Ecto neural progenitor cell (in vitro differentiated cells): Measurements from ENCODE around the gene ZNF425.
"Not testable (repeated sequence)": the region's sequence is repeated elsewhere in the genome, so short reads cannot be mapped to it uniquely, and the experiment has no call there.

Experiments
- DNase-seq: peaks from one replicate; pipeline ENCODE4 v3.0.0-alpha.2; 2018; ENCODE audit warnings: low spot score

Gene ZNF425

DNA sequence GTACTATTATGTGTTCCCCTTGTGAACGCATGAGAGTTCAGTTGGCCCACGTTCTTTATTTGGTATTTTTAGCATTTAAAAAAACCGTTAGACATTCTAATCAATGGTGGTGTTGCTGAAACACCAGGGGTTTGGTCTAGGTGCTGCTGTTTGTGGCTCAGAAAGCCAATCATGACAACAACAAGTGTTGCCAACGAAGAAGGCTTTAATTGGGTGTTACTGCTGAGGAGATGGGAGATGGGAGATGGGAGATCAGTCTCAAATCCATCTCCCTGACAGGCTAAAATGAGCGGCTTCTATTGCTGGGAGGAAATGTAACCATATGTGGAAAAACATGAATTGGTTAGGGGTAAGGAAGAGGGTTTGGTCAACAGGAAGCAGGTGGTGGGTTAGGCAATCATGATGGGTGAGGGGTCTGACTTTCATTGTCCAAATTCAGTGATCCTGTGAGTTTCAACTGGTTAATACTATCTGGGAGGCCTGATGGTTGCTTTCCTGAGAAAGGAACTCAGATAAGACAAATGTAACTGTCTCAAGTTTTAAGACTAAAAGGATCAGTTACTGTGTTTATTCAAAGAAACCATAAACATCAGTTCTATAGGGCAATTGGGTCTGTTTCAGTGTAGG is 4.6 kb upstream of the ZNF425 start:
- DNase-seq, result no peak

DNA sequence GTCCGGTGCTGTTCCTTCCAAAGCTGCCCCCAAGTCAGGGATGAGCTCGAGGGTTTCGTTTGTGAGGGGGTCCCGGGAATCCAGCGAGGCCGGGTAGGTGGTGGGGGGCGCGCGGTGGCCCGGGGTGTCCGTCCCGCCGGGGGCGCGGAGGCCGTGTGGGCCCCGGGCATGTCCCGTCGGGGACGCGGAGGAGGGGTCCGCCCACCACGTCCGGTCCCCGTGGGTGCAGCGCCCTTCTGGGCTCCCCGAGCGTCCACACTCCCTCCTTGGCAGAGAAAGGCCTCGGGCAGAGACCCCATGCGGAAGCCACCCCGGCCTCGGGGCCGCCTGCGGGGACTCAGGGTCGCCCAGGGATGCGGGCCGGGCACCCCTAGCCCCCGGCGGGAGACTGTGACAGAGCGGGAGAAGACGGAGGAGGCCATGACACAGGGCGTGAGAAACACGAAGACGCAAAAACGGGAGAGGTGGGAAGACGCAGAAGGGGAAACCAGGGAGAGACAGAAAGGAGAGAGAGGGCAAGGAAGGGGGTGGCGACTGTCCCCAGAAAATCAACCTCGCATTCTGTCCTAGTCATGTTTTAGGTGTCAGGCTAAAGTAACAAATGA is 640 bp upstream of the ZNF425 start:
- DNase-seq, result peak; percentile 75

DNA sequence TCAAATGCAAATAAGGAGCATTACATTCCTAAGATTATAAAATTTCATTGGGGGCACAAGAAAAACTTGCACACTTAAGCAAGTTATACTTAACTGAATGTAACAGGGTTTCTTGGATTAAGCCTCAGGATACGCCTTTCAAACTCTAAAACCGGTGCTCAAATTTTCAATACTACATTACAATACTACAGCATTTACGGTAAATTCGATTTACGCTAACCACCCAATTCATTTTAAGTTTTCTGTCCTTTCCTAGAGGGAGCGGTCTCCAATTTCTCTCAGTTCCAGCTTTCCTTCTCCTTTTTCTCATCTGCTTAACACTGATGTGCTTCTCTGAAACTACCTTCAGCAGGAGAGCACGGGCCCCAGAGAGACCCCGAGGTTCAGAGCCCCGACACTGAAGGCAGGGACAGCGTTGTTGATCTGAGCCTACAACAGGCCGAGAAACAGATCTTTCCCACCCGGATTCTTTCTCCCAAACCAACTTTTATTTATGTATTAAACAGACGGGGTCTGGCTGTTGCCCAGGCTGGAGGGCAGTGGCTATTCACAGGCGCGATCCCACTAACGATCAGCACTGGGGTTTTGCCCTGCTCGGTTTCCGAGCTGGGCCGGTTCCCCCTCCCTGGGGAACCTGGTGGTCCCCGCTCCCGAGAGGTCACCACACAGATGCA is 798 bp downstream of the ZNF425 start:
- no peak for DNase-seq

DNA sequence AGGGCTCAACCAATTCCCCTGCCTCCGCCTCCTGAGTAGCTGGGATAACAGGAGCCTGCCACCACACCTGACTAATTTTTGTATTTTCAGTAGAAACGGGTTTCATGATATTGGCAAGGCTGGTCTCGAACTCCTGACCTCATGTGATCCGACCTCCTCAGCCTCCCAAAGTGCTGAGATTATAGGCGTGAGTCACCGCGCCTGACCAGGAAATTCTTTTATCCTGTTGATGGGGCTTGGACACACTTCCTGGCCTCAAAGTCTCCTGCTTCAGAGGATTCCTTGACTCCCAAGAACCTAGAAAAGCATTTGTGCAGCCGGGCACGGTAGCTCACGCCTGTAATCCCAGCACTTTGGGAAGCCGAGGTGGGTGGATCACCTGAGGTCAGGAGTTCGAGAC is 16.2 kb downstream of the ZNF425 start:
- DNase-seq, result no peak

DNA sequence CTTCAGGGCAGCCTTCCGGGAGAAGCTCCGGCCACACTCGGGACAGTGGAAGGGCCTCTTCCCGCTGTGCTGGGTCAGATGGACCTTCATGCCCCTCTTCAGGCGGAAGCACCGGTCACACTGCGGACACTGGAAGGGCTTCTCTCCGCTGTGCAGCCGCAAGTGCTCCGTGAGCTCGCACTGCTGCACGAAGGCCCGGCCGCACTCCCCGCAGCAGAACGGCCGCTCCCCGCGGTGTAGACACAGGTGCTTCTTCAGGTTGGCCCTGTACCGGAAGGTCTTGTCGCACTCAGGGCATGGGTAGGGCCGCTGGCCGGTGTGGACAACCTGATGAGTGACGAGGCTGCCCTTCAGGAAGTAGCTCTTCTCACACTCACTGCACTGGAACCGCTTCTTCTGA is 21.4 kb downstream of the ZNF425 start:
- DNase-seq, result no peak

DNA sequence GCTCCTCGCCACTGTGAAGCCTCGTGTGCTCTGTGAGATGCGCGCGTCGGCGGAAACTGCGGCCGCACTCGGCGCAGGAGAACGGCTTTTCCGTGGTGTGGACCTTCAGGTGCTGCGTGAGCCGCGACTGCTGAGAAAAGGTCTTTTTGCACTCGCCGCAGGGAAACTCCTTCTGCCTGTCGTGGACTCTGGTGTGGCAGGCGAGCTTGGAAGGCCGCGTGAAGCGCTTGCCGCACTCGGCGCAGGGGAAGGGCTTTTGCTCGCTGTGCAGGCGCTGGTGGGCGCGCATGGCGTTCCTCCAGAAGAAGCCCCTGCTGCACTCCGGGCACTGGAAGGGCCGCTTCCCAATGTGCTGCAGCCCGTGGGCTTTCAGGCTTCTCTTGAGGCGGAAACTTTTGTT is 21.9 kb downstream of the ZNF425 start:
- no peak for DNase-seq

DNA sequence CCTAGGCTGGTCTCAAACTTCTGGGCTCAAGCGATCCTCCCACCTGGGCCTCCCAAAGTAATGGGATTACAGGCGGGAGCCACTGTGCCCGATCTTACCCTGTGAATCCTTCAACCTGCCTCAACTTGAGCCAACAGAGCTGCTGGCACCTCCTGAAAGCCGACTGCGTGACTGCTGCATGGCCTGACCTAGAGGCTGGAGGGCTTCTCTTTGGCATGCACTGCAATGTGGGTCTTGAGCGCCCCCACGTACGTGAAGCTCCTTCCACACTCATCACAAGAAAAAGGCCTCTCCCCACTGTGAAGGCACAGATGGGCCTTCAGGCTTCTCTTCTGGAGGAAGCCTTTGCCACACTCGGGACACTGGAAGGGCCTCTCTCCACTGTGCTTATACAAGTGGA is 22.7 kb downstream of the ZNF425 start:
- no peak for DNase-seq

DNA sequence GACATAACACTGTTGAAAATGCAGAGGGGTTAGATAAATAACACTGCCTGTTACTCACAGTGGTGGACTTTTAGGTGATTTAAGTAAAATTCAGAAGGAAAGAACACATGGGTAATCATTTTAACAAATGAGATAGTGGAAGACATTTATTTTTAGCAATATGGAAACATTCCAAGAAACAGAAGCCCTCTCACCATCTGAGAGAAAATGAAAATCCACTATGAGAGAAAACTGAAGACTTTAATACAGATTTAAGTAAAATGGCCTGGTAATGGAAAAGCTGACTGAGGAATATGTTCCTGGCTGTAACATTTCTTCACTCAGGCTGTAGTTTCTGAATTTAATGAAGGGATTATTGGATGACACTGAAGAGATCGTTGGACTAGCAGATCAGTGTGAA is 23.5 kb downstream of the ZNF425 start:
- no peak for DNase-seq

DNA sequence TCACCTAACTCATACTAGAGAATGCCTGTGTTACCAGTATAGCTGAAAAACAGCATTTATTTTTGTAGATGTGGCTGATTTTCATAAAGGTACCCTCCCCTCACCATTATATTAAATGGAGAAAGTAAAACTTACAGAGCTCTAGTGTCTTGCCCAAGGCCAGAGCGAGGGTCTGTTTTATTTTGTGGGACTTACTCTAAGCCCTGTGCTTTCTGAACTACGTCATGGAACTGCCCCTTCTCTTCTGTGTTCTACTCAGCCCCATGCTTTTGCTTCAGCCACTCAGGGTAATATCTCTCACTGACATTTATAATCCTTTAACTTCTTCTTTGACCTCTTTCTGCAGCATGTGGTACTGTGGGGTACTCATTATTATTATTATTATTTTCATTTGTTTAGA is 25.3 kb downstream of the ZNF425 start:
- DNase-seq, result no peak

DNA sequence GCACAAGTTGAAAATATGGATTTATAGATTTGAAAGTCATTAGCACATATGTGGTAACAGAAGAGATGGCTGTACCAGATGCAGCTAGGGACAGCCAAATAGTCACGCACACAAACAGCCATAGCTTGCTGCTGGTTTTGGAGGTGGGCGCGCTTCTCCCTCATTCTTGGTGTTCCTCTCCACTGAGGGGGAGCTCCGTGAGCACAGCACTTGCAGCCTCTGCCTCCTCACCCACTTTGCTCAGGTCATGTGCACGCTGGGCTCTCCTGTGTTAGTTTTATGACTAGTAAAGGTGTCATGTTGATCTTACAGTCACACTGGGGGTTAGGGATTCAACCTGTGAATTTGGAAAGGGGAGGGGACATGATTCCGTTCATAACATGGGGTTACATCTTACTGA is 27.1 kb downstream of the ZNF425 start:
- DNase-seq, result no peak

DNA sequence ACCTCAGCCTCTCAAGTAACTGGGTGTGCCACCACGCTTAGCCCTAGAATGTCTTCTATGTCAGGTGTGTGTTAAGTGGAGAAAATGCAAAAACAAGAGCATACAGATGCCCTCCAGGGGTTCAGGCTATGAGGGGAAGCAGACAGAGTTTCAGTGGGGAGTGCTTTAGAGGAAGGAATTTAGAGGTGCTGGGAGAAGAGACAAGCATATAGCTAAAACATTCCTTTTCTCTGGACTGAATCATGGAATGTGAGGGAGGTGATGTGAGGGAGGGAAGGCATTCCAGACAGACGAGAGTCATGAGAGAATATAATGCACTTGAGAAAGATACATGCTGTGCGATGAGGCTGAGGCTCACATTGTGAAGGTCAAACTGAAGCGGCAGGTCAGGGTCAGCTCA is 29.0 kb downstream of the ZNF425 start:
- DNase-seq, result no peak

DNA sequence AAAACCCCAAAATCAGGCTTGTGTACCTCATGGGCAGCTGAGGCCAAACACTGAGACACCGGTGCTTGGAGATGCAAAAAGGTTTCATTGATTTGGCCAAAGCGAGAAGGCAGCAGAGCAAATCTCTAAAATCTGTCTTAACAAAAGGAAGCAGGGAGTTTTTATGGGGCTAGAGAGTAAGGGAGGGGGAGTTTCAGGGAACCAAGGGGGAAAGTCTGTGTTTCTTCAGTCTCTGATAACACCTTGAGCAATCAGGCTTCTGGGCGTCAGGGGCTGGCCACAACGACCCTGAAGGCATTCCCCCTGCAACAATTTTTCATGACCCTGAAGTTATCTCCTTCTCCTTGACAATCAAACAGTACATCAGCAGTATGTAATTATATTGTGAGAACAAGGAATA is 32.9 kb downstream of the ZNF425 start:
- no peak for DNase-seq

DNA sequence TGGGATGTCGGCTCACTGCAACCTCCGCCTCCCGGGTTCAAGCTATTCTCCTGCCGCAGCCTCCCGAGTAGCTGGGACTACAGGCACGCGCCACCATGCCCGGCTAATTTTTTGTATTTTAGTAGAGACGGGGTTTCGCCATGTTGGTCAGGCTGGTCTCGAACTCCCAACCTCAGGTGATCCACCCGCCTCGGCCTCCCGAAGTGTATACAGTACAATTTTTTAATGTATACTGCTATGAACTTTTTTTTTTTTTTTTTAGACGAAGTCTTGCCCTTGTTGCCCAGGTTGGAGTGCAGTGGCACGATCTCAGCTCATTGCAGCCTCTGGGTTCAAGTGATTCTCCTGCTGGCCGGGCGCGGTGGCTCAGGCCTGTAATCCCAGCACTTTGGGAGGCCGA is 33.9 kb downstream of the ZNF425 start:
- DNase-seq, result not testable (repeated sequence)

DNA sequence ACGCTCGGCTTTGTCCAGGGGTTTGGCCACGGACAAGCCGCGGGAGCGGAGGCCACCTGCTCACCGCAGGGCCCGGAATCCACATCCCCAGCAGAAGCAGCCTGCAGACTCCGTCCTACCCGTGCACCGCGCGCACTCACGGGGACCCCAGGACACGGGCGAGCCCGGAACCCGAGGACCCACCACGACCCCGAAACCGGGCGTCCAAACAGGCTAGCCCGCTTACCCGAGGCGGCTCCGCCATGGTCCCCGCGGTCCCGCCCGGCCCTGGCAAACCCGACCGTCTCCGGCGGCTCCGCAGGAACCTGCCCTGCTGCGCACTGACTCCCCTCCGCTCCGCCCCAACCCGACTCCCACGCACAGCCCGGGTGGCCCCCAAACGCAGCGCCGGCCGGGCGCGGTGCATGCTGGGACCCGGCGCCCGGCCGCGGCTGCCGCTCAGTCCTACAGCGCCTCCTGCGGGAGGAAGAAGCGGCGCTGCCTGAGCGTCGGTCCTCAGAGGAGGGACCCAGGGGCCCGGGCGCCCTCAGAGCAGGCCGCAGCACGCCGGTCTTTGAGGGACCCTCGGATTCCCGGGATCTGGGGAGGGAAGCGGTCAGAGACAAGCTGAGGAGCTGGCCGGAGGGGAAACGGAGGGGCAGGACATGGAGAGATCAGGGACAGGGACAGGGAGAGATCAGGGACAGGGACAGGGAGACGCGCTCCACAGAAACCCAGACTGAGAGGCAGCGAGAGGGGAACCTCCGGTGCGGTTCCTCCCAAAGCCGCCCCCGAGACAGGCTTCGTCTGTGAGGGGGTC is 35.5 kb downstream of the ZNF425 start, which contains the start of gene ZNF786:
ZNF786 (minus strand) TSS at position 322 of the 799 bp plus-strand sequence; CDS start at position 244, 78 bp downstream.
- peak; percentile 92 for DNase-seq

DNA sequence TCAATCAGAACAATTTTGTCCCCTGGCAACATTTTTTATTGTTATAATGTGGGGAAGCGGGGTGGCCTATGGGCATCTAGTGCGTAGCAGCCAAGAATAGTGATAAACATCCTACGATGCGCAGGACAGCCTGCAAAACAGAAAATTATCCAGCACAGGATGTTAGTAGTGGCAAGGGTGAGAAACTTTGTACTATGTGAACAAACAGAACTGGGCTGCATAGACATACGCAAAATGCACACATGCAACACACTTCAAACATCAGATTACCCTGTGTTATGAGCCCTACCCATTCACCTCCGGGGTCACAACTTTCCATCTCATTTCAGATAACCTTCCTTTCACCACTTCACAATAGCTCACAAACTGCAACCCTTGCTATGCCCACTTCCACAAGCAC is 38.7 kb downstream of the ZNF425 start:
- no peak for DNase-seq

DNA sequence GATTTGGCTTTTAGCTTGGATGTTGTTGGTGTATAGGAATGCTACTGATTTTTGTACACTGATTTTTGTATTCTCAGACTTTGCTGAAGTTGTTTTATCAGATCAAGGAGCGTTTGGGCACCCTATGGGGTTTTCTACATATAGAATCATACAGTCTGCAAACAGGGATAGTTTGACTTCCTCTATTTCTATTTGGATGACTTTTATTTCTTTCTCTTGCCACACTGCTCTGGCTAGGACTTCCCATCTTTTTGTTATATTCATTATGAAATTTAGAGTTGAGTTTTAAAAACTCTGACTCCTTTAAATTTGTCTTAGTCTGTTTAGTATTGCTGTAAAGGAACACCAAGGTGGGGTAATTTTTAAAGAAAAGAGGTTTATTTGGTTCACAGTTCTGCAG is 40.3 kb downstream of the ZNF425 start:
- DNase-seq, result no peak

DNA sequence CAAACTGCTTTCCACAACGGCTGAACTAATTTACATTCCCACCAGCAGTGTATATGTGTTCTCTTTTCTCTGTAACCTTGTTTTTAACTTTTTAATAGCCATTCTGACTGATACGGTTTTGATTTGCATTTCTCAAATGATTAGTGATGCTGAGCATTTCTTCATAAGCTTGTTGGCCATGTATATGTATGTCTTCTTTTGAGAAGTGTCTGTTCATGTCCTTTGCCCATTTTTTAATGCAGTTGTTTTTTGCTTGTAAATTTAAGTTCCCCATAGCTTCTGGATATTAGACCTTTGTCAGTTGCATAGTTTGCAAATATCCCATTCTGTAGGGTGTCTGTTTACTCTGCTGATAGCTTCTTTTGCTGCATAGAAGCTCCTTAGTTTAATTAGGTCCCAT is 41.7 kb downstream of the ZNF425 start:
- DNase-seq, result no peak

DNA sequence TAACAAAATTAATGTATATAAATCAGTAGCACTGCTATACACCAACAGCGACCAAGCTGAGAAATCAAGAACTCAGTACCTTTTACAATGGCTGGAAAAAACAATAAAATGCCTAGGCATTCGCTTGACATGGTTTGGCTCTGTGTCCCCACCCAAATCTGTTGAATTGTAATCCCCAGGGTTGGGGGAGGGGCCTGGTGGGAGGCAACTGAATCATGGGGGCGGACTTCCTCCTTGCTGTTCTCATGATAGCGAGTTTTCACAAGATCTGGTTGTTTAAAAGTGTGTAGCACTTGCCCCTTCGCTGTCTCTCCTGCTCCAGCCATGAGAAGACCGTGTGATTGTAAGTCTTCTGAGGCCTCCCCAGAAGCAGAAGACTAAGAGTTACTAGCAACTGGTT is 44.2 kb downstream of the ZNF425 start:
- no peak for DNase-seq

DNA sequence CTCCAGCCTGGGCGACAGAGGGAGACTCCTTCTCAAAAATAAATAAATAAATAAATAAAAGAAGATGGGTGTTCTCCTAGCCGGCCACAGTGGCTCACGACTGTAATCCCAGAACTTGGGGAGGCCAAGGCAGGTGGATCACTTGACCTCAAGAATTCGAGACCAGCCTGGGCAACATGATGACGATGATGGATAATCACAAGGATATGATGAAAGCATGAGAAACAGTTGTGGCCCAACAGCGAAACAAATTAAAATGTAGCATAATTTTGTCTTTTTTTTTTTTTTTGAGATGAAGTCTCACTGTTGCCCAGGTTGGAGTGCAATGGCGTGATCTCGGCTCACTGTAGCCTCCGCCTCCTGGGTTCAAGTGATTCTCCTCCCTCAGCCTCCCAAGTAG is 48.5 kb downstream of the ZNF425 start:
- DNase-seq, result no peak

DNA sequence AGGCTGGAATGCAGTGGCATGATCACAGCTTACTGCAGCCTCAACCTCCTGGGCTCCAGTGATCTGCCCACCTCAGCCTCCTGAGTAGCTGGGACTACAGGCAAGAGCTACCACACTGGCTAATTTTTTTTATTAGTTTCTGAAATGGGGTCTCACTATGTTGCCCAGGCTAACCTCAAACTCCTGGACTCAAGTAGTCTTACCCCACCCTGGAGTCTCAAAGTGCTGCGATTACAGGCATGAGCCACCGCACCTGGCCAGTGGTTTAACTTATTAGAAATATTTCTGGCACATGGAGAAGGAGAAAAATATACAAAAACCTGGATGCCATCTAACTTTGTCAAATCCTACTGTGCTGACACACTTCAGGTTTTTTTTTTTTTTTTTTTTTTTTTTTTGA is 50.8 kb downstream of the ZNF425 start:
- no peak for DNase-seq

DNA sequence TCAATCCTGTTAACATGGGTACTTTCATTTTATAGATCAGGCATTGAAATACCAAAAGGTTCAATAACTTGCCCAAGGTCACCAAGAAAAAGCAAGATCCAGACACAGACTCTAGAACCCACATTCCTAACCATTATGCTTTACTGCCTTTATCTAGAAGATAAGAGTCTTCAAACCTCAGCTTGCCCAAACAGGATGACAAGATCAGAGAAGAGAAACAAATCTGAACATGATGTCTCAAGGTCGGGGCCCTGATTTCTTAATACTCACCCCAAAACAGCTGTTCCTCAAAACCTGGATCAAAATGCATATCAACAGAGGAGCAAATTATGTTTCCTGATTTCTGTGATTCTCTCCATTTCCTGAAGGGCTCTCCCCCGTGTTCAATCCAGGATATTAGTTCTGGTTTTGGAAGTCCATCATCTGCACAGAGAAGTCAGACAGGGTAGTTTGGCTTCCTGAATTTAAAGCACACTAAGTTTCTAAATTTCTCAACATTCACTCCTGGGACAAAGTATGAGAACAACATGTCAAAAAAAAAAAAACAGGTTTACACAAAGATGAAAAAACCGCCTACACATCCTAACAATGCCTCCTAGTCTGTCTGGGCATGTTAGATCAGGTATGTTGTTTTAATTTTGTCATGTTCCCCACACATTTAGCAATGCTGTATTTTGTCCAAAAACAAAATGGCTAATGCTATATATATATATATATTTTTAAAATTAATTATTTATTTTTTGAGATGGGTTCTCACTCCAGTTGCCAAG is 51.8 kb downstream of the ZNF425 start:
- DNase-seq, result no peak

DNA sequence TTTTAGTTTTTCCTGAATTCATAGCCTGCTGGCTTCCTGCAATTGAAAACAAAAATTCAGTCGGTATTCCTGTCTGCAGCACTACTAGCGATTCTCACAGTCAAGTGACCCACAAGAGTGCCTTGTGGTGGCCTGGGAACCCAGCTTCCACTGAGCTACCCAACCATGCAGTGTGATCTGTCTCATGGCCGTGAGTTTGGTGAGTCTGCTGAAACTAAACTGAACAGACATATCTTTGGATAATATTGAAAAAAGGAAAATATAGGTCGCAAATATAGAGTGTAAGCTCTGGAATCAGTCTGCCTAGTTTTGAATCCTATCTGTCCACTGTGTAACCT is 53.7 kb downstream of the ZNF425 start:
- DNase-seq, result no peak
